Cardiac fibroblast (primary cell): Measurements from ENCODE around the gene PRM2.

ENCODE experiments used
- DNase-seq, 2 donors: peaks; one replicate each; pipeline versions ENCODE4 v3.0.0 to v3.0.0-alpha.2; 2010; ENCODE audit warnings: low read depth in 2 of 2
- H3K4me3 ChIP-seq, 2 donors: replicated peaks in 1 of 2; 1 replicate in 1 of 2; 2 replicates in 1 of 2; pipeline ENCODE4 v1.5.1; 2011; ENCODE audit warnings: low read depth in 2 of 2, low read length in 2 of 2, mild to moderate bottlenecking in 2 of 2, moderate library complexity in 1 of 2
- TF ChIP-seq, protein P1 (sequence below): IDR thresholded peaks from one replicate; pipeline ENCODE4 v1.5.1; 2011; ENCODE audit warnings: low read depth, mild to moderate bottlenecking, low read length, inconsistent platforms

Gene PRM2

DNA sequence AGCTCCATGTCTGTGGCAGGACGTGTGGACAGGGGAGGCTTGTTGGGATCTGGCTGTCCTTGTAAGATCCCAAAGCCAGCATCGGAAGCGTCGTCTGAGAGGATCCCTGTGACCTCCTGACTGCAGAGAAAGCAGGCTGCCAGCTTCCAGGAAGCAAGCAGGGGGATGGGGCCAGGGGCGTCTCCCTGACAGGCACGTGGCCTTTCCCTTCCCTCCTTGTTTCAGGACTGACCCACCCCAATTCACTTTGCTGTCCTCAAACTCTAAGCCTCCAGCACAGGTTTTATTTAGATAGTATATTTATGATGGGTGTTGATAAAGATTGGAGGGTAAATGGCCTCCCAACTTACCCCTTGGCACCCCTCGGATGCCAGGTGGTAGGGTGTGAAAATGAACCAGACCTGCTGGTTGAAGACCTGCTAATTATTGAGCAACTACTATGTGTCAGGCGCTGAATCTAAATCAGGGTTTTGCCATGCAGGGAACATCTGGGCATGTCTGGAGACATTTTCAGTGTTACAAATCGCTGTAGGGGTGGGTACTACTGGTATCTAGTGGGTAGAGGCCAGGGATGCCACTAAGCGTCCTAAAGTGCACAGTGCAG lies 44.8 kb downstream of the PRM2 start:
- H3K4me3 ChIP-seq: no peak overlapping the region
- DNase-seq: no peak
- TF ChIP-seq, protein P1, sequence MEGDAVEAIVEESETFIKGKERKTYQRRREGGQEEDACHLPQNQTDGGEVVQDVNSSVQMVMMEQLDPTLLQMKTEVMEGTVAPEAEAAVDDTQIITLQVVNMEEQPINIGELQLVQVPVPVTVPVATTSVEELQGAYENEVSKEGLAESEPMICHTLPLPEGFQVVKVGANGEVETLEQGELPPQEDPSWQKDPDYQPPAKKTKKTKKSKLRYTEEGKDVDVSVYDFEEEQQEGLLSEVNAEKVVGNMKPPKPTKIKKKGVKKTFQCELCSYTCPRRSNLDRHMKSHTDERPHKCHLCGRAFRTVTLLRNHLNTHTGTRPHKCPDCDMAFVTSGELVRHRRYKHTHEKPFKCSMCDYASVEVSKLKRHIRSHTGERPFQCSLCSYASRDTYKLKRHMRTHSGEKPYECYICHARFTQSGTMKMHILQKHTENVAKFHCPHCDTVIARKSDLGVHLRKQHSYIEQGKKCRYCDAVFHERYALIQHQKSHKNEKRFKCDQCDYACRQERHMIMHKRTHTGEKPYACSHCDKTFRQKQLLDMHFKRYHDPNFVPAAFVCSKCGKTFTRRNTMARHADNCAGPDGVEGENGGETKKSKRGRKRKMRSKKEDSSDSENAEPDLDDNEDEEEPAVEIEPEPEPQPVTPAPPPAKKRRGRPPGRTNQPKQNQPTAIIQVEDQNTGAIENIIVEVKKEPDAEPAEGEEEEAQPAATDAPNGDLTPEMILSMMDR: no peak

DNA sequence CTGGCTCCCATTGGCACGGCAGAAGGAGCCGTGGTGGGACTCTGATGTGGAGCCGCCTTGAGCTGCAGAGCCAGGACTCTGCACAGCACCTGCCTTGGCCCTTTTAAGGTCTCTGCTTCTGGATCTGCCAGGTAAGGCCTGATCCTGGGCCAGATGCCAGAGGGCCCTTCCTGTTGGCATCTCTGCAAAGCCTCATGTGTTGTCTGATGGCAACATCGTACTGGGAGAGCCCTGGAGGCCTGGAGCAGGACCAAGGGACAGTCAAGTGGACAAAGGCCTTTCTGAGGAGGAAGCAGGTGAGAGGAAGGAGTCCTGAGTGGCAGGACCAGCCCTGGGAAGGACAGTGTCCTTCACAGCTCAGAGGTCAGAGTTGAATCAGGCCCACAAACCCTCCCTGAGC lies 46.4 kb downstream of the PRM2 start:
- H3K4me3 ChIP-seq: no peak overlapping the region
- TF ChIP-seq, protein P1: no peak
- no peak for DNase-seq

GRCh38 chr16:11229432-11229831 lies 46.8 kb downstream of the PRM2 start:
- DNase-seq: no peak
- TF ChIP-seq, protein P1: no peak
- no peak overlapping the region for H3K4me3 ChIP-seq

- H3K4me3 ChIP-seq: no peak overlapping the region
- TF ChIP-seq, protein P1: no peak
Observed at GRCh38 chr16:11225677-11226549, 50.4 kb downstream of the PRM2 start.

More at GRCh38 chr16:11225677-11226549, 50.4 kb downstream of the PRM2 start:
- no peak for DNase-seq
